CD14-positive monocyte (primary cell): Measurements from ENCODE around the gene FASTK. TPM values are rescaled to one million over a fixed set of nuclear protein-coding genes. Genes with fewer than 3 reads are reported as not detected.
A peak's percentile ranks its signal among the peaks of the same experiment; 100 is the strongest.

ENCODE experiments used
- DNase-seq, 3 donors: peaks; one replicate each; pipeline ENCODE4 v3.0.0-alpha.2; 2011 to 2022
- H2AFZ ChIP-seq: 2 replicates; pipeline ENCODE4 v1.6.0; 2012; ENCODE audit warnings: mild to moderate bottlenecking, low read depth, low read length, inconsistent platforms; ENCODE audit not compliant: insufficient read depth, poor library complexity, severe bottlenecking
- H3K27ac ChIP-seq, 2 donors: 1 replicate in 1 of 2; 2 replicates in 1 of 2; pipeline ENCODE4 v1.5.1; 2012 to 2013; ENCODE audit warnings: low read length in 2 of 2, control low read depth in 1 of 2, inconsistent platforms in 1 of 2, low read depth in 1 of 2, mild to moderate bottlenecking in 1 of 2
- H3K27me3 ChIP-seq, 2 donors: one replicate each; pipeline versions ENCODE4 v1.6.0 to v1.6.1; 2011 to 2013; ENCODE audit warnings: low read length in 2 of 2; ENCODE audit not compliant: control insufficient read depth in 2 of 2, insufficient read depth in 2 of 2
- H3K36me3 ChIP-seq, 2 donors: replicated peaks in 1 of 2; 1 replicate in 1 of 2; 2 replicates in 1 of 2; pipeline versions ENCODE4 v1.5.1 to v1.6.1; 2012 to 2013; ENCODE audit warnings: low read length in 2 of 2, control low read depth in 1 of 2, inconsistent platforms in 1 of 2, mild to moderate bottlenecking in 1 of 2; ENCODE audit not compliant: insufficient read depth in 2 of 2, control insufficient read depth in 1 of 2
- H3K4me1 ChIP-seq, 2 donors: 1 replicate in 1 of 2; 2 replicates in 1 of 2; pipeline versions ENCODE4 v1.5.1 to v1.6.1; 2012 to 2013; ENCODE audit warnings: low read length in 2 of 2, control low read depth in 1 of 2, inconsistent platforms in 1 of 2, mild to moderate bottlenecking in 1 of 2, moderate library complexity in 1 of 2; ENCODE audit not compliant: insufficient read depth in 2 of 2, control insufficient read depth in 1 of 2
- H3K4me2 ChIP-seq: replicated peaks from 2 replicates; pipeline ENCODE3; 2012; ENCODE audit warnings: low read length, moderate library complexity, mild to moderate bottlenecking; ENCODE audit not compliant: poor library complexity, severe bottlenecking; ENCODE audit errors: extremely low read depth
- H3K4me3 ChIP-seq, 3 experiments: fragments of 200-600 bp in 1 of 3; sonication (generic) in 1 of 3; replicated peaks in 1 of 3; 1 replicate in 2 of 3; 2 replicates in 1 of 3; pipeline ENCODE4 v1.5.1; 2011 to 2013; ENCODE audit warnings: low read length in 3 of 3, mild to moderate bottlenecking in 3 of 3, control low read depth in 2 of 3, low read depth in 2 of 3, inconsistent platforms in 1 of 3, moderate library complexity in 1 of 3
- H3K79me2 ChIP-seq: 2 replicates; pipeline ENCODE4 v1.6.0; 2012; ENCODE audit warnings: mild to moderate bottlenecking, control low read depth, inconsistent platforms, low read length, moderate library complexity; ENCODE audit not compliant: insufficient read depth
- H3K9ac ChIP-seq: 2 replicates; pipeline ENCODE4 v1.6.0; 2017; ENCODE audit warnings: low read length, mild to moderate bottlenecking; ENCODE audit not compliant: insufficient read depth, poor library complexity, severe bottlenecking
- H3K9me3 ChIP-seq, 2 donors: replicated peaks in 1 of 2; 1 replicate in 1 of 2; 2 replicates in 1 of 2; pipeline versions ENCODE4 v1.5.1 to v1.6.1; 2012 to 2013; ENCODE audit warnings: low read length in 2 of 2, control low read depth in 1 of 2; ENCODE audit not compliant: control insufficient read depth in 1 of 2, insufficient read depth in 1 of 2
- H4K20me1 ChIP-seq: 2 replicates; pipeline ENCODE4 v1.6.0; 2012; ENCODE audit warnings: mild to moderate bottlenecking, low read length, control low read depth, moderate library complexity; ENCODE audit not compliant: insufficient read depth
- H3K27ac Mint-ChIP-seq, 7 donors: one replicate each; pipeline ENCODE4 v1.8.0; 2020; ENCODE audit warnings: mild to moderate bottlenecking in 7 of 7, mixed read lengths in 7 of 7, moderate library complexity in 6 of 7, inconsistent platforms in 2 of 7
- H3K27me3 Mint-ChIP-seq, 3 donors: one replicate each; pipeline ENCODE4 v1.8.0; 2021 to 2022; ENCODE audit warnings: low read depth in 3 of 3, mild to moderate bottlenecking in 3 of 3, mixed read lengths in 3 of 3, moderate library complexity in 3 of 3, inconsistent platforms in 1 of 3
- H3K36me3 Mint-ChIP-seq, 2 donors: one replicate each; pipeline ENCODE4 v1.8.0; 2020; ENCODE audit warnings: mixed read lengths in 2 of 2, inconsistent platforms in 1 of 2, mild to moderate bottlenecking in 1 of 2
- H3K4me1 Mint-ChIP-seq: one replicate; pipeline ENCODE4 v1.8.0; 2020; ENCODE audit warnings: mild to moderate bottlenecking, mixed read lengths
- H3K4me3 Mint-ChIP-seq, 2 donors: one replicate each; pipeline ENCODE4 v1.8.0; 2020; ENCODE audit warnings: mild to moderate bottlenecking in 2 of 2, mixed read lengths in 2 of 2, moderate library complexity in 1 of 2
- H3K9me3 Mint-ChIP-seq, 7 donors: one replicate each; pipeline ENCODE4 v1.8.0; 2020 to 2022; ENCODE audit warnings: mixed read lengths in 7 of 7, mild to moderate bottlenecking in 6 of 7, moderate library complexity in 6 of 7, inconsistent platforms in 2 of 7
- WGBS: methylation state at CpG from one replicate; pipeline ENCODE4 v1.1.5; 2013; ENCODE audit warnings: missing lambda C conversion rate; ENCODE audit not compliant: insufficient coverage; 5-methylcytosine and 5-hydroxymethylcytosine counted together
- intact Hi-C, 2 donors: fragments of 100-400 bp; cut with micrococcal nuclease; formaldehyde crosslinking; loops; one replicate each; pipeline versions ENCODE4 v1.15.0 to v1.15.1; 2023
- polyA plus RNA-seq, 3 donors: library from polyadenylated mRNA; depleted of rRNA in 1 of 3; unstranded in 2 of 3; stranded (reverse) in 1 of 3; fragments of 300-500 nt in 2 of 3; fragments of >200 nt in 1 of 3; fragmentation: Illumina TruSeq in 2 of 3; gene quantifications; 1 replicate in 2 of 3; 2 replicates in 1 of 3; pipeline ENCODE4 v1.2.3, GENCODE V29; 2012 to 2021
- TF ChIP-seq, protein P1 (sequence below): fragments of 200-600 bp; IDR thresholded peaks from one replicate; pipeline ENCODE4 v1.8.0; 2022; ENCODE audit warnings: antibody characterized with exemption, mild to moderate bottlenecking

Gene FASTK
- polyA plus RNA-seq, 3 donors = 34.7 to 110 (median 38.6) TPM

- Mint-ChIP-seq H3K4me1 (peaks cover 16% of the 10 kb centered on the region), H3K4me3 (no peak overlapping the region), H3K9me3 (peaks cover 0 to 1% (median 0%) of the 10 kb centered on the region in 7 donors), H3K27me3 (peaks cover 3 to 8% (median 4%) of the 10 kb centered on the region in 3 donors), H3K27ac (no peak overlapping the region), H3K36me3 (peaks cover 19 to 20% of the 10 kb centered on the region in 2 donors)
- peaks cover 0 to 4% of the 10 kb centered on the region in 2 donors for H3K36me3 ChIP-seq
- peaks cover 100% of the 10 kb centered on the region for H4K20me1 ChIP-seq
- no peak overlapping the region for H3K27ac ChIP-seq
- DNase-seq = no peak
- no peak overlapping the region for H2AFZ ChIP-seq
- no peaks in the 10 kb centered on the region for H3K27me3 ChIP-seq
- no peaks in the 10 kb centered on the region for H3K9me3 ChIP-seq
- no peak overlapping the region for H3K4me3 ChIP-seq
- WGBS = 97% methylated on average over 9 of the region's 10 CpGs
- H3K9ac ChIP-seq = no peak overlapping the region
- peaks cover 14% of the 10 kb centered on the region for H3K79me2 ChIP-seq
- TF ChIP-seq, protein P1, sequence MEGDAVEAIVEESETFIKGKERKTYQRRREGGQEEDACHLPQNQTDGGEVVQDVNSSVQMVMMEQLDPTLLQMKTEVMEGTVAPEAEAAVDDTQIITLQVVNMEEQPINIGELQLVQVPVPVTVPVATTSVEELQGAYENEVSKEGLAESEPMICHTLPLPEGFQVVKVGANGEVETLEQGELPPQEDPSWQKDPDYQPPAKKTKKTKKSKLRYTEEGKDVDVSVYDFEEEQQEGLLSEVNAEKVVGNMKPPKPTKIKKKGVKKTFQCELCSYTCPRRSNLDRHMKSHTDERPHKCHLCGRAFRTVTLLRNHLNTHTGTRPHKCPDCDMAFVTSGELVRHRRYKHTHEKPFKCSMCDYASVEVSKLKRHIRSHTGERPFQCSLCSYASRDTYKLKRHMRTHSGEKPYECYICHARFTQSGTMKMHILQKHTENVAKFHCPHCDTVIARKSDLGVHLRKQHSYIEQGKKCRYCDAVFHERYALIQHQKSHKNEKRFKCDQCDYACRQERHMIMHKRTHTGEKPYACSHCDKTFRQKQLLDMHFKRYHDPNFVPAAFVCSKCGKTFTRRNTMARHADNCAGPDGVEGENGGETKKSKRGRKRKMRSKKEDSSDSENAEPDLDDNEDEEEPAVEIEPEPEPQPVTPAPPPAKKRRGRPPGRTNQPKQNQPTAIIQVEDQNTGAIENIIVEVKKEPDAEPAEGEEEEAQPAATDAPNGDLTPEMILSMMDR = no peak
- H3K4me1 ChIP-seq = no peaks in the 10 kb centered on the region
- intact Hi-C loops = loop anchor here in 1 of 2 donors (2.0 kb wide), 1 partner anchor 13 kb away; no protein-coding TSS in a partner anchor
- H3K4me2 ChIP-seq = no peak overlapping the region
Observed at GRCh38 chr7:151107882-151108281, 27.3 kb upstream of the FASTK start.

DNA sequence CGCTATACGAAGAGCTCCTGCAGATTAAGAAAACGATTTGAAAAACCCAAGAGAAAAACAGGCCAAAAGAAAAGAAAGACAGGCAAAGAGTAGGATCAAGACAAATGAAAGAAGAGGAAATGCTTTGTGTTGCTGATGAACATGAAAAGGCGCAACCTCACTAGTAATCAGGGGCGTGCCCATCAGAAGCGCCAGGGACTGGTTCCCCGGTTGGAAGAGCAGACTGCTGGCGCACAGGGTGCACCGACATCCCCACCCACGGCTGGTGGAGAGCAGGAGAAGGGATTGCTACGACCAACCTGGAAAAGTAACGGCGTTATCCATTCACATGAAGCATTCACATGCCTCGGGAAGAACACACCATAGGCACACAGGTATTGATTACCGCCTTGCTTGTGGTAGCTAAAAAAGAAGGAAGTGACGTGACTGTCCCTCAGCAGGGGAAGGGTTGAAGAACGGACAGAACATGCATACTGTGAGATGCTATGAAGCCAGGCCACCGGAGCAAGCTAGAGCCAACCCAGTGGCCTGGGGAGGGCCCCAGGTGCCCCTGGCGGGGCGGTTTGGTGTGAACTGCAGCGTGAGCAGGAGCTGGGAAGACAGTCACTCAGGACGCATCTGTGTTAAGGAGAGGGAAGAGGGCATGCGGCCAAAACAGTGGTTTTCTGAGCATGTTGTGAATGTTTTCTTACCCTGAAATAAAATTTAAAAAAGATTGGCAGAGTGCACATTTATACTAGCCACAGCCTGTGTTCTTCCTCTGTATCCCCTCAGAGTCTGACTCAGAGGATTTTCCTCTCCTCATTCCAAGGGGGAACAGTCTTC is 24.0 kb upstream of the FASTK start:
- Histone ChIP-seq H3K36me3 (peaks cover 0 to 4% of the 10 kb centered on the region in 2 donors), H3K9me3 (no peaks in the 10 kb centered on the region), H2AFZ (no peak overlapping the region), H3K79me2 (peaks cover 24% of the 10 kb centered on the region), H3K27ac (no peak overlapping the region), H3K9ac (no peak overlapping the region), H3K4me1 (no peaks in the 10 kb centered on the region), H4K20me1 (peaks cover 100% of the 10 kb centered on the region), H3K4me3 (no peak overlapping the region), H3K4me2 (no peak overlapping the region), H3K27me3 (no peaks in the 10 kb centered on the region)
- Mint-ChIP-seq H3K36me3 (peaks cover 11 to 18% of the 10 kb centered on the region in 2 donors), H3K27me3 (no peaks in the 10 kb centered on the region), H3K9me3 (peaks cover 0 to 1% (median 0%) of the 10 kb centered on the region in 7 donors), H3K27ac (peak overlapping the region in 2 of 7 donors; percentile 1 to 5), H3K4me1 (peaks cover 9% of the 10 kb centered on the region), H3K4me3 (no peak overlapping the region)
- intact Hi-C loops = no loop called here
- DNase-seq = no peak
- TF ChIP-seq, protein P1 = no peak
- WGBS = 56% methylated on average over 18 of the region's 23 CpGs
